HG03520 (cell line): Measurements from ENCODE around the gene EGFLAM.
"Not testable (repeated sequence)": the region's sequence is repeated elsewhere in the genome, so short reads cannot be mapped to it uniquely, and the experiment has no call there.

Experiments used
- ATAC-seq: cut with Tn5 transposase; IDR thresholded peaks from one replicate; pipeline ENCODE4 v1.9.1; 2021; ENCODE audit warnings: mild to moderate bottlenecking, moderate library complexity; ENCODE audit not compliant: unreplicated experiment

EGFLAM gene

GRCh38 chr5:38323645-38324295 lies 65.4 kb downstream of the EGFLAM start:
- ATAC-seq, result no peak

GRCh38 chr5:38329132-38329715 lies 70.9 kb downstream of the EGFLAM start:
- no peak for ATAC-seq

GRCh38 chr5:38330207-38330606 lies 71.8 kb downstream of the EGFLAM start:
- no peak for ATAC-seq

GRCh38 chr5:38331831-38332230 lies 73.5 kb downstream of the EGFLAM start:
- ATAC-seq, result no peak

GRCh38 chr5:38333181-38333580 lies 74.8 kb downstream of the EGFLAM start:
- ATAC-seq, result not testable (repeated sequence)

- ATAC-seq, result no peak
These were observed 80.1 kb downstream of the EGFLAM start for GRCh38 chr5:38338455-38338854.

- ATAC-seq, result no peak
These were observed 81.1 kb downstream of the EGFLAM start for GRCh38 chr5:38339446-38339845.

- no peak for ATAC-seq
These were observed 82.7 kb downstream of the EGFLAM start for GRCh38 chr5:38341056-38341455.

- no peak for ATAC-seq
These were observed 83.3 kb downstream of the EGFLAM start for GRCh38 chr5:38341641-38342040.

GRCh38 chr5:38342261-38342660 lies 83.9 kb downstream of the EGFLAM start:
- ATAC-seq, result no peak

GRCh38 chr5:38344891-38345290 lies 86.5 kb downstream of the EGFLAM start:
- ATAC-seq, result no peak

- ATAC-seq, result no peak
These were observed 88.2 kb downstream of the EGFLAM start for GRCh38 chr5:38346593-38346992.

- no peak for ATAC-seq
These were observed 88.8 kb downstream of the EGFLAM start for GRCh38 chr5:38347040-38347763.

GRCh38 chr5:38347896-38348295 lies 89.5 kb downstream of the EGFLAM start:
- no peak for ATAC-seq

GRCh38 chr5:38360323-38361061 lies 102.1 kb downstream of the EGFLAM start:
- no peak for ATAC-seq

- ATAC-seq, result no peak
These were observed 104.4 kb downstream of the EGFLAM start for GRCh38 chr5:38362713-38363112.

GRCh38 chr5:38364825-38365224 lies 106.5 kb downstream of the EGFLAM start:
- ATAC-seq, result no peak

GRCh38 chr5:38367410-38367809 lies 109.1 kb downstream of the EGFLAM start:
- no peak for ATAC-seq

- ATAC-seq, result no peak
These were observed 109.6 kb downstream of the EGFLAM start for GRCh38 chr5:38367966-38368365.

GRCh38 chr5:38369692-38370091 lies 111.3 kb downstream of the EGFLAM start:
- ATAC-seq, result no peak

GRCh38 chr5:38370358-38371100 lies 112.2 kb downstream of the EGFLAM start:
- no peak for ATAC-seq
